SK-N-SH treated with all-trans-retinoic acid at 6 μM for 48 hours (cell line): ENCODE results near the gene KIF11.

Experiments used
- ARNTL ChIP-seq: fragments of 450-650 bp; formaldehyde crosslinking; IDR thresholded peaks from 2 replicates; pipeline ENCODE4 v1.5.0; 2020; ENCODE audit warnings: low read depth, mild to moderate bottlenecking, moderate library complexity, borderline replicate concordance
- OSR1 ChIP-seq: fragments of 250-450 bp; sonication (Bioruptor Pico); IDR thresholded peaks from 2 replicates; pipeline ENCODE4 v1.8.0; 2022; ENCODE audit warnings: moderate library complexity, mild to moderate bottlenecking, inconsistent platforms
- TF ChIP-seq, protein P1 (sequence below): fragments of 250-450 bp; sonication (Bioruptor Pico); IDR thresholded peaks from 2 replicates; pipeline ENCODE4 v1.8.0; 2021; ENCODE audit warnings: low read depth, mild to moderate bottlenecking, moderate library complexity, borderline replicate concordance

DNA sequence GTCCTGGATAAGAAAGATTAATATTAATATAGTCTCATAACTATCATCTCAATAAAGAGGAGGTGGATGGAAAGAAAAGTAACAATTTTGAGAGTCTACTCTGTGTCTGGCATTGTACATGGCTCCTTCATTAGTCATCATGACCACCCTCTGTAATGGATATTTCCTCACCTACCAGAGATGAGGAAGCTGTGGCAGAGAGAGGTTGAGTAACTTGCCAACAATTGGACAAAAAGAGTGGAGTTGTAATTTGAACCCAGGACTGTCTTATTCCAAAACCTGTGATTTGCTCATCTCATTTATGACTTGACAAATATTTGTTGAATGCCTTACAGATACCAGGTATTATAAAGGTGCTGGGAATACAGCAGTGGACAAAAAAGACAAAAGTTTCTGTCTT lies 17.0 kb upstream of the KIF11 start:
- TF ChIP-seq ARNTL (CRISPR knock-in tag), result no peak
- TF ChIP-seq OSR1, result no peak
- TF ChIP-seq, protein P1, sequence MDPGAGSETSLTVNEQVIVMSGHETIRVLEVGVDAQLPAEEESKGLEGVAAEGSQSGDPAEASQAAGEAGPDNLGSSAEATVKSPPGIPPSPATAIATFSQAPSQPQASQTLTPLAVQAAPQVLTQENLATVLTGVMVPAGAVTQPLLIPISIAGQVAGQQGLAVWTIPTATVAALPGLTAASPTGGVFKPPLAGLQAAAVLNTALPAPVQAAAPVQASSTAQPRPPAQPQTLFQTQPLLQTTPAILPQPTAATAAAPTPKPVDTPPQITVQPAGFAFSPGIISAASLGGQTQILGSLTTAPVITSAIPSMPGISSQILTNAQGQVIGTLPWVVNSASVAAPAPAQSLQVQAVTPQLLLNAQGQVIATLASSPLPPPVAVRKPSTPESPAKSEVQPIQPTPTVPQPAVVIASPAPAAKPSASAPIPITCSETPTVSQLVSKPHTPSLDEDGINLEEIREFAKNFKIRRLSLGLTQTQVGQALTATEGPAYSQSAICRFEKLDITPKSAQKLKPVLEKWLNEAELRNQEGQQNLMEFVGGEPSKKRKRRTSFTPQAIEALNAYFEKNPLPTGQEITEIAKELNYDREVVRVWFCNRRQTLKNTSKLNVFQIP (CRISPR knock-in tag), result no peak
